Measurements from ENCODE around the gene COLEC12.

DNA sequence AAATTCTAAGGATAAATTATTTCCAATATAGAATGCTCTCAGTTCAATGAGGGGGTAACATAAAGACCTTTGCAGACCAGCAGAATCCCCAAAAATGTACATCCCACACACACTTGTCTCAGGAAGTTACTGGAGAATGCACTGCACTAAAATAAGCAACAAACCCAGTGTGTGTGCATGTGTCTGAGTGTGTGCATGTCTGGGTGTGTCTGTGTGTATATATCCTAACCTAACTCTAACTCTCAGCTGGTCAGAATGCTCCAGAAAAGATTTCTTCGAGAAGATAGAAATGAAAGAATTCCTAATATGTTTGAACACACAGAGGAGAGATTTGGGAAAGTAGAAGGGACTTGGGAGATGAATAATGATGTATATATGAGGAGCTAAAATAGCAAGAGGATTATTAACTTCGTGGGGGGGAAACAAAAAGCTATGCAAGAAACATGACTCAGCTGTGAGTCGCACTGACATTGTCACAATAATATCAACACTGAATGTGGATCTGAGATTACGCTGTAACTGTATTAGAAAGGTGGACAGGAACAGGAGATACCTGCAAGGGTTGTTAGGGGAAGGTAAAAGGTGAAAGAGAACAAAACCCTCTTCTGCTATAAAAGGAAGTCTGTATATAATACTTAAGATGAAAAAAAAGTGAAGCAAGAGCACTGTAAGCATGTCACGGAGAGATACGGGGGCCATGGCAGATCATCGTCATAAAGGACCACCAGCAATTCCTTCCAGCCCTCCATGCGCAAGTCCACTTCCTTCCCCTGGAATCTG is 11.1 kb downstream of the COLEC12 start:
- TF ChIP-seq, protein P1, sequence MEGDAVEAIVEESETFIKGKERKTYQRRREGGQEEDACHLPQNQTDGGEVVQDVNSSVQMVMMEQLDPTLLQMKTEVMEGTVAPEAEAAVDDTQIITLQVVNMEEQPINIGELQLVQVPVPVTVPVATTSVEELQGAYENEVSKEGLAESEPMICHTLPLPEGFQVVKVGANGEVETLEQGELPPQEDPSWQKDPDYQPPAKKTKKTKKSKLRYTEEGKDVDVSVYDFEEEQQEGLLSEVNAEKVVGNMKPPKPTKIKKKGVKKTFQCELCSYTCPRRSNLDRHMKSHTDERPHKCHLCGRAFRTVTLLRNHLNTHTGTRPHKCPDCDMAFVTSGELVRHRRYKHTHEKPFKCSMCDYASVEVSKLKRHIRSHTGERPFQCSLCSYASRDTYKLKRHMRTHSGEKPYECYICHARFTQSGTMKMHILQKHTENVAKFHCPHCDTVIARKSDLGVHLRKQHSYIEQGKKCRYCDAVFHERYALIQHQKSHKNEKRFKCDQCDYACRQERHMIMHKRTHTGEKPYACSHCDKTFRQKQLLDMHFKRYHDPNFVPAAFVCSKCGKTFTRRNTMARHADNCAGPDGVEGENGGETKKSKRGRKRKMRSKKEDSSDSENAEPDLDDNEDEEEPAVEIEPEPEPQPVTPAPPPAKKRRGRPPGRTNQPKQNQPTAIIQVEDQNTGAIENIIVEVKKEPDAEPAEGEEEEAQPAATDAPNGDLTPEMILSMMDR (conservative IDR thresholded peaks at IDR 0.05): no peak
- TF ChIP-seq ZFX (IDR thresholded peaks at IDR 0.05): no peak
